LNCAP (cell line): Measurements from ENCODE around the gene OTOGL.
A peak's percentile ranks its signal among the peaks of the same experiment; 100 is the strongest.

Source experiments
- CTCF ChIP-seq: fragments of 450-650 bp; IDR thresholded peaks from 2 replicates; pipeline ENCODE4 v1.5.1; 2017; ENCODE audit warnings: mild to moderate bottlenecking

OTOGL gene

GRCh38 chr12:80190001-80190400 lies 90.7 kb downstream of the OTOGL start:
- no peak for TF ChIP-seq CTCF

- TF ChIP-seq CTCF = no peak
These were observed 92.8 kb downstream of the OTOGL start for GRCh38 chr12:80192087-80192486.

GRCh38 chr12:80193865-80194264 lies 94.5 kb downstream of the OTOGL start:
- TF ChIP-seq CTCF = no peak

- peak; percentile 72 for TF ChIP-seq CTCF
These were observed 95.9 kb downstream of the OTOGL start for GRCh38 chr12:80195074-80195726.

- TF ChIP-seq CTCF = no peak
These were observed 96.4 kb downstream of the OTOGL start for GRCh38 chr12:80195737-80196136.

- TF ChIP-seq CTCF = no peak
These were observed 97.1 kb downstream of the OTOGL start for GRCh38 chr12:80196419-80196818.

- TF ChIP-seq CTCF = no peak
These were observed 99.5 kb downstream of the OTOGL start for GRCh38 chr12:80198782-80199337.

GRCh38 chr12:80199931-80200330 lies 100.6 kb downstream of the OTOGL start:
- TF ChIP-seq CTCF = no peak
